IMR-90 (cell line): ENCODE results near the gene AP1M2.

ENCODE experiments used
- BHLHE40 ChIP-seq: fragments of 150-350 bp; IDR thresholded peaks from 2 replicates; pipeline ENCODE4 v1.6.1; 2016; ENCODE audit warnings: mild to moderate bottlenecking, low read depth, low read length
- CEBPB ChIP-seq: IDR thresholded peaks from 2 replicates; pipeline ENCODE4 v1.6.1; 2012; ENCODE audit warnings: low read depth, low read length, improper control_type of control experiment
- MXI1 ChIP-seq: IDR thresholded peaks from 2 replicates; pipeline ENCODE4 v1.6.1; 2012; ENCODE audit warnings: low read depth, mild to moderate bottlenecking, low read length, moderate library complexity, borderline replicate concordance
- SMC3 ChIP-seq: fragments of 150-350 bp; IDR thresholded peaks from 2 replicates; pipeline ENCODE4 v1.6.1; 2016; ENCODE audit warnings: low read depth, mild to moderate bottlenecking, antibody characterized with exemption, low read length, moderate library complexity
- TF ChIP-seq, protein P1 (sequence below): conservative IDR thresholded peaks from 2 replicates; pipeline ENCODE4 v1.5.1; 2012; ENCODE audit warnings: mild to moderate bottlenecking, low read depth, low read length, improper control_type of control experiment

DNA sequence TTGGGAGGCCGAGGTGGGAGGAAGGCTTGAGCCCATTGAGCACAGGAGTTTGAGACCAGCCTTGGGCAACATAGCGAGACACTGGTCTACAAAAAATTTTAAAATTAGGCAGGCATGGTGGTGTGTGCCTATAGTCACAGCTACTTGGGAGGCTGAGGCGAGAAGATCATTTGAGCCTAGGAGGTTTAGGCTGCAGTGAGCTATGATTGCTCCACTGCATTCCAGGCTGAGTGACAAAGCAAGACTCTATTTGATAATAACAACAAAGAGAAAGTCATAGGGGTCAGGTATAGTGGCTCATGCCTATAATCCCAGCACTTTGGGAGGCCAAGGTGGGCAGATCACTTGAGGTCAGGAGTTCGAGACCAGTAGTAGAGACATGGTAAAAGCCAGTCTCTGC is 33.7 kb upstream of the AP1M2 start:
- no peak for TF ChIP-seq BHLHE40
- peak; percentile 31; the same call in 1 of the 2 replicates for TF ChIP-seq CEBPB
- TF ChIP-seq, protein P1, sequence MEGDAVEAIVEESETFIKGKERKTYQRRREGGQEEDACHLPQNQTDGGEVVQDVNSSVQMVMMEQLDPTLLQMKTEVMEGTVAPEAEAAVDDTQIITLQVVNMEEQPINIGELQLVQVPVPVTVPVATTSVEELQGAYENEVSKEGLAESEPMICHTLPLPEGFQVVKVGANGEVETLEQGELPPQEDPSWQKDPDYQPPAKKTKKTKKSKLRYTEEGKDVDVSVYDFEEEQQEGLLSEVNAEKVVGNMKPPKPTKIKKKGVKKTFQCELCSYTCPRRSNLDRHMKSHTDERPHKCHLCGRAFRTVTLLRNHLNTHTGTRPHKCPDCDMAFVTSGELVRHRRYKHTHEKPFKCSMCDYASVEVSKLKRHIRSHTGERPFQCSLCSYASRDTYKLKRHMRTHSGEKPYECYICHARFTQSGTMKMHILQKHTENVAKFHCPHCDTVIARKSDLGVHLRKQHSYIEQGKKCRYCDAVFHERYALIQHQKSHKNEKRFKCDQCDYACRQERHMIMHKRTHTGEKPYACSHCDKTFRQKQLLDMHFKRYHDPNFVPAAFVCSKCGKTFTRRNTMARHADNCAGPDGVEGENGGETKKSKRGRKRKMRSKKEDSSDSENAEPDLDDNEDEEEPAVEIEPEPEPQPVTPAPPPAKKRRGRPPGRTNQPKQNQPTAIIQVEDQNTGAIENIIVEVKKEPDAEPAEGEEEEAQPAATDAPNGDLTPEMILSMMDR: no peak
- no peak for TF ChIP-seq SMC3
- no peak for TF ChIP-seq MXI1
